ENCODE measurements around the gene CTSW.
"Not testable (repeated sequence)": the region's sequence is repeated elsewhere in the genome, so short reads cannot be mapped to it uniquely, and the experiment has no call there.

Gene CTSW, protein sequence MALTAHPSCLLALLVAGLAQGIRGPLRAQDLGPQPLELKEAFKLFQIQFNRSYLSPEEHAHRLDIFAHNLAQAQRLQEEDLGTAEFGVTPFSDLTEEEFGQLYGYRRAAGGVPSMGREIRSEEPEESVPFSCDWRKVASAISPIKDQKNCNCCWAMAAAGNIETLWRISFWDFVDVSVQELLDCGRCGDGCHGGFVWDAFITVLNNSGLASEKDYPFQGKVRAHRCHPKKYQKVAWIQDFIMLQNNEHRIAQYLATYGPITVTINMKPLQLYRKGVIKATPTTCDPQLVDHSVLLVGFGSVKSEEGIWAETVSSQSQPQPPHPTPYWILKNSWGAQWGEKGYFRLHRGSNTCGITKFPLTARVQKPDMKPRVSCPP

DNA sequence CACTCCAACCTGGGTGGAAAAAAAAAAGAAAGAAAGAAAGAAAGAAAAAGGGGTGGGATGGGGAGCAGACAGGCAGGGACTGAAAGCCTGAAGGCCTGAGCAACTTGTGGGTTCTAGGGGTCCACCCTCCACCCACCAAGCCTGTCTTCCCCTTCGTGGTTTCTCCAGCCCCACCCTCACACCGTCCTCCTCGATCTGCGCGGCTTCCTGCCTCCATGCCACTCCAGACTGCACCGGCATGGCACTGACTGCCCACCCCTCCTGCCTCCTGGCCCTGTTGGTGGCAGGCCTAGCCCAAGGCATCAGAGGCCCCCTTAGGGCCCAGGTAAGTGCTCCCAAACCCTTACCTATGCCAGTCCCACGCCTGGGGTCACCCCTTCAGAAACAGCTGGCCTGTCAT is at the start of gene CTSW:
TSS of gene CTSW (plus strand) at position 221 of the 400 bp plus-strand sequence. CDS start at position 239, 18 bp downstream.
- DNase-seq: no peak

DNA sequence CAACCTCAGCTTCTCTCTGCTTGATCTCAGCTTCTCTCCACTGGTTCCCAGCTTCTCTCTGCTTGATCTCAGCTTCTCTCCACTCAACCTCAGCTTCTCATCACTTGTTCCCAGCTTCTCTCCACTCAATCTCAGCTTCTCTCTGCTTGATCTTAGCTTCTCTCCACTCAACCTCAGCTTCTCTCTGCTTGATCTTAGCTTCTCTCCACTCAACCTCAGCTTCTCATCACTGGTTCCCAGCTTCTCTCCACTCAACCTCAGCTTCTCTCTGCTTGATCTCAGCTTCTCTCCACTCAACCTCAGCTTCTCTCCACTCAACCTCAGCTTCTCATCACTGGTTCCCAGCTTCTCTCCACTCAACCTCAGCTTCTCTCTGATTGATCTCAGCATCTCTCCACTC is 47.4 kb upstream of the CTSW start:
- not testable (repeated sequence) for DNase-seq

DNA sequence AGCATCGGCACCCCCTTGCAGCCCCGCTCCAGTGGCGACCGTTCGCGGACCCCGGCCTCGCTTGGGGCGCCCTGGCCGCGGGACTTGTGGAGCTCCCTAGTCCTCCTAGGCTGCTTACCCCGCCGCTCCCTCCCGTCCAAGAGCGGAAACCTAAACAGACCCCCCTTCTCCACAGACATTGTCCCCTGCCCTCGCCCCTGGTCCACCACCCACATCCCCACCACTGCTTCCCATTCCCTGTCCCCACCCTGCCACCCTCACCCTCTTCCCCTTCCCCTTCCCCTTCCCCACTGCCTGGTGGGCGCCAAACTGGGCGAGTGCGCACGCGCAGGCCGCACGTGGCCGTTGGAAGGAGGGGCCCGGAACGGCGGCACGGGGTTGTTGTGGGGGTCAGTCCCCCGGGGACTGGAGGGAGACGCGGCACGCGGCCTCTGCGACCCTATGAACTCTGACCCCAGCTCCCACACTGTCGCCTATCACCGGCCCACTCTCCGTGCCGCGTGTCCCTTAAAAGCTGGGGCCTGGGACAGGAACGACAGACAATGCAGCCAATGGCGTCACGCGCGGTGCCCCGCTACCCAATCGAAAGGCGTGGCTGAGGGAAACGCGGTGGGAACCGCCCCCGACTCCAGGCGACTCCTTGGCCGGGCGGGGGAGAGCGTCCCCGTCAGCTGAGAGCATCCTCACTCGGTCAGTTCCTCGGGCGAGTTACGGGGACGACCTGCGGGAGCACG is 46.2 kb upstream of the CTSW start, which contains the start of gene SNX32:
TSS of gene SNX32 (plus strand) at position 667 of the 734 bp plus-strand sequence. CDS start 103 bp downstream, outside the sequence.
- DNase-seq: peak; percentile 97

DNA sequence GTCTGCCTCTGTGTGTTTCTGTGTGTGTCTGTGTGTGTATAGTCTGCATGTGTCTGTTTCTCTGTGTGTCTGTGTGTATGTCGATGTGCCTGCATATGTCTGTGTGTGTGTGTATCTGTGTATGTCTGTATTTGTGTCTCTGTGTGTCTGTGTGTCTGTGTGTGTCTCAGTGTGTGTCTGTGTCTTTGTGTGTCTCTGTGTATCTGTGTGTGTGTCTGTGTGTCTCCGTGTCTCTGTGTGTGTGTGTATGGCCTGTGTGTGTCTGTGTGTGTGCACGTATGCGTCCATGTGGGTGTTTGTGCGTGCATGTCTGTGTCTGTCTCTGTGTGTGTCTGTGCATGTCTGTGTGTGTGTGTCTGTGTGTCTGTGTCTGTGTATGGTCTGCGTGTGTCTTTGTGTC is 45.4 kb upstream of the CTSW start:
- no peak for DNase-seq

DNA sequence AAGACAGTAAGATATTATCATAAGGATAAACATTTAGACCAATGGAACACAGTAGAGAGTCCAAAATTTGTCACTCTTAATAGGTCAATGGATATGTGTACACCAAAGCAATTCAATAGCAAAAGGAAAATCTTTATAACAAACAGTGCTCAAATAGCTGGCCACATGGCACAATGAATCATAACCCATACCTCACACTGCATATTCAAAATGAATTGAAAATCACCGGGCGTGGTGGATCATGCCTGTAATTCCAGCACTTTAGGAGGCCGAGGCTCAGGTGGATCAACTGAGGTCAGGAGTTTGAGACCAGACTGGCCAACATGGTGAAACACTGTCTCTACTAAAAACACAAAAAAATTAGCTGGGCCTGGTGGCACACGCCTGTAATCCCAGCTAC is 37.5 kb upstream of the CTSW start:
- DNase-seq: no peak

DNA sequence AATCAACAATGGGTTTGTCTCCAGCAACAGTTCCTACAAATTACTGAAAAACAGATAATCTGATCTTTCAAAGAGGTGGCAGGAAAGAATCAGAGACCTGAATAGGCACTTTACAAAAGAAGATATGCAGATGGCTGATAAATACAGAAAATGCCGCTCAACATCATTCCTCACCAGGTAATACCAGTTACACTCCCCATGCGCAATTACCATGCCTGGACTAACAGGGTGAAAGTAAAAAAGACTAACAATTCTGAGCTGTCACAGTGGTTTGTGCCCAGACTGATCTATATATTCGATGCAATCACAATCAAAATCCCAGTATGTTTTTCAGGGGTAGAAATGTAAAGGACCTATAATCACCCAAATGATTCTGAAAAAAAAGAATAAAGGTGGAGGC is 35.8 kb upstream of the CTSW start:
- no peak for DNase-seq

DNA sequence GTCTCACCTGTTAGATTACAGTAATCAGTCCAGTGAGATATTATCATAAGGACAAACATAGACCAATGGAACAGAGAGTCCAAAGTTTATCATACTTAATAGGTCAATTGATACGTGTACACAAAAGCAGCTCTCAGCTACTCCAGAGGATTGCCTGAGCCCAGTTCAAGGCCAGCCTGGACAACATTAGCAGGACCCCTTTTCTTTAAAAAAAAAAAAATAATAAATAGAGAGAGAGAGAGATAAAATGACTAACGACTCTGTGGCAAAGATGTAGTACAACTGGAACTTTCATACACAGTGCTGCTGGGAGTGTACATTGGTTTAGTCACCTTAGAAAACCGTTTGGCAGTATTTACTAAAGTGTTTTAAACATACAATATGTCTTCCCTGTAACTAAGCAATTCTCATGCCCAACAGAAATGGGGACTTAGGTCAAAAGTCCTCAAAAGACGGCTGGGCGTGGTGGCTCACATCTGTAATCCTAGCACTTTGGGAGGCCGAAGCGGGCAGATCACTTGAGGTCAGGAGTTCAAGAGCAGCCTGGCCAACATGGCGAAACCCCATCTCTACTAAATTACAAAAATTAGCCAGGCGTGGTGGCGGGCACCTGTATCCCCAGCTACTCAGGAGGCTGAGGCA is 35.3 kb upstream of the CTSW start:
- DNase-seq: no peak

DNA sequence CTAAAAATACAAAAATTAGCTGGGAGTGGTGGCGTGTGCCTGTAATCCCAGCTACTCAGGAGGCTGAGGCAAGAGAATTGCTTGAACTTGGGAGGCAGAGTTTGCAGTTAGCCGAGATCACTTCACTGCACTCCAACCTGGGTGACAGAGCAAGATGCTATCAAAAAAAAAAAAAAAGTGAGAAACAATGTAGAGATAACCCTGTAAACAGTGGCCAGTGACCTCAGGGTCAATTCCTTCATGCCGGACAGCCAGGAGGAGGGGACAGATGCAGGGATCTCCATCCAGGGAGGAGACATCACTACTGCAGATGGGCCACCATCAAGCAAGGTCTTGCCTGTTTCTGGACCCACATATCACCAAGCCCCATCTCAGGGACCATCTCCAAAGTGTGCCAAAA is 31.9 kb upstream of the CTSW start:
- no peak for DNase-seq

DNA sequence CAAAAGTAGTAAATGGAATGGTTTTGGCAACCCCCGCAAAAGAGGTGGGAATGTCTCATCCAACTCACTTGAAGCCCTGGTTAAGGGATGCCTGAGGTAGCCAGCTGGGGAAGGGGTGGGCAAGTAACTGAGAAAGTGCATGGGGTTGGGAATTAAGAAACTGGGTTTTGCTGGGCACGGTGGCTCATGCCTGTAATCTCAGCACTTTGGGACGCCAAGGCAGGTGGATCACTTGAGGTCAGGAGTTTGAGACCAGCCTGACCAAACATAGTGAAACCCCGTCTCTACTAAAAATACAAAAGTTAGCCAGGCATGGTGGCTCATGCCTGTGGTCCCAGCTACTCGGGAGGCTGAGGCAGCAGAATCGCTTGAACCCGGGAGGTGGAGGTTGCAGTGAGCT is 30.9 kb upstream of the CTSW start:
- DNase-seq: not testable (repeated sequence)

DNA sequence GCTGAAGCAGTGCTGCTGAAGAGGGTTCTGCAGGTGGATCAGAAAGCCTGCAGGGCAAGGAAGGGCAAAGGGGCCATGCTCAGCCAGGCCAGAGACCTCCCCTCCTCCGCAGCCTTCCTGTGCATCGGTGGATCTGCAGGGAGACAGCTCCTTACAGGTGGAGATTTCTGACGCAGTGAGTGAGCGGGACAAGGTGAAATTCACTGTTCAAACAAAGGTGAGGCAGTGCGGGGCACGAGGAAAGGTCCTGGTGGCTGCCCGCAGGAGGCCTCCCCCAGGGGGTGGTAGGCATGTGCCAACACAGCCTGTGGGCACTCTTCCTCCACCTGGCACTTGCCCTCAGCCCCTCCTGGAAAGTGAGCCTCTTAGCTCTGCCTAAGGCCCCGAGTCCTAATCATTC is 30.3 kb upstream of the CTSW start:
- no peak for DNase-seq

DNA sequence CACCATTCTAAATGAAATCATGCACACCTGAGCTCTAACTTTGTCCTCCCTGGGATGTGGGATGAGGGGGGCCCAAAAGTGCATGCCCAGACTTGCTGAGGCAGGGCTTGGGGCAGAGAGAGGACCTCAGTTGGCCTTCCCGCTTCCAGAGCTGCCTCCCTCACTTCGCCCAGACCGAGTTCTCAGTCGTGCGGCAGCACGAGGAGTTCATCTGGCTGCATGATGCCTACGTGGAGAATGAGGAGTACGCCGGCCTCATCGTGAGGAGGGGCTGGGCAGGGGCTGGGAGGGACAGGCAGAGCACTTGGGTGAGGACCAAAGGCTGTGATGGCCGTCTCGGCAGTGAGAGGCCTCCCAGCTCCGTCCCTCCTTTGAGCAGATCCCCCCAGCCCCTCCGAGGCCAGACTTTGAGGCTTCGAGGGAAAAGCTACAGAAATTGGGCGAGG is 29.8 kb upstream of the CTSW start:
- no peak for DNase-seq

DNA sequence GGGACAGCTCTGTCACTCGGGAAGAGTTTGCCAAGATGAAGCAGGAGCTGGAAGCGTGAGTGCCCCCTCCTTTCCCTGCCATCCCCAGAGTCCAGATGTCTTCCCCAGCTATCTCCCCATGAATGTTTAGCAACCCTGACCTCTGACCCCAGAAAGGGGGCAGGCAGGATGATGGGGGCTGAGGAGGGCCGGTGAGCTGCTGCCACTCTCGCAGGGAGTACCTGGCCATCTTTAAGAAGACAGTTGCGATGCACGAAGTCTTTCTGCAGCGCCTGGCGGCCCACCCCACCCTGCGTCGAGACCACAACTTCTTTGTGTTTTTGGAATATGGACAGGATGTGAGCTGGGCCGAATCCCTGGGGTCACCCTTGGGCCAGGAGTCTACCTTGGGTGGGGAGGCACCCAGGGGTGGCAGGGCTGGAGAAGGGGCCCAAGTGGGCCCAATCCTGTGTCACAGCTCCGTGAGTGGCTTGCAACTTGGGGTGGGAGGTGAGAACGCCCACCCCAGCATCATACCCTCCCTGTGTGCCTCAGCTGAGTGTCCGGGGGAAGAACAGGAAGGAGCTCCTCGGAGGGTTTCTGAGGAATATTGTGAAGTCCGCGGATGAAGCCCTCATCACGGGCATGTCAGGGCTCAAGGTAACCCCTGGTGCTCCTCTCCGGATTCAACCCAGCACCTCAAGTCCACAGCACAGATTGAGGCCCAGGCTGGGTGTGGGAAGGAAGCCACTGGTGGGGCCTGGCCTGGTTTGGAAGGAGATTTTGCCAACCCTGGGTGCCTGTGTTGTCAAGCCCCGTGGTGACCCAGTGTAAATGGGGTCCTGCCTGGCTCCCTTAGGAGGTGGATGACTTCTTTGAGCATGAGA is 29.2 kb upstream of the CTSW start:
- no peak for DNase-seq

DNA sequence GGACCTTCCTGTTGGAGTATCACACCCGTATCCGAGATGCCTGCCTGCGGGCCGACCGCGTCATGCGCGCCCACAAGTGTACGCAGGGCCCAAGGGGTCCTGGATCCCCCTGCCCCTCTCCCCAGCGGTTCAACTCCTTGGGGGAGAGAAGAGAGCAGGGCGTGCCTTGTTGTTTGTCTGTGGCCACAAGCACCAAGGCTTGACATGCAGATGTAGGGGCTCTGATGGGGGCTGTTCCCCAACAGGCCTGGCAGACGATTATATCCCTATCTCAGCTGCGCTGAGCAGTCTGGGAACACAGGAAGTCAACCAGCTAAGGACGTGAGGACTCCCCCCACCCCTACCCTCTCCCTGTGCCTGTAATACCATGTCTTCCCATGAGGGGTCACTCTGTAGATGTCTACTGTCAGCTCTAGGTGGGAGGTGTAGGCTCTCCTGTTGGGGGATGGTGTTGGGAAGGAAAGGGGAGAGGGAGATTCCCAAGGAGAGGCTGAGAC is 28.5 kb upstream of the CTSW start:
- DNase-seq: no peak

DNA sequence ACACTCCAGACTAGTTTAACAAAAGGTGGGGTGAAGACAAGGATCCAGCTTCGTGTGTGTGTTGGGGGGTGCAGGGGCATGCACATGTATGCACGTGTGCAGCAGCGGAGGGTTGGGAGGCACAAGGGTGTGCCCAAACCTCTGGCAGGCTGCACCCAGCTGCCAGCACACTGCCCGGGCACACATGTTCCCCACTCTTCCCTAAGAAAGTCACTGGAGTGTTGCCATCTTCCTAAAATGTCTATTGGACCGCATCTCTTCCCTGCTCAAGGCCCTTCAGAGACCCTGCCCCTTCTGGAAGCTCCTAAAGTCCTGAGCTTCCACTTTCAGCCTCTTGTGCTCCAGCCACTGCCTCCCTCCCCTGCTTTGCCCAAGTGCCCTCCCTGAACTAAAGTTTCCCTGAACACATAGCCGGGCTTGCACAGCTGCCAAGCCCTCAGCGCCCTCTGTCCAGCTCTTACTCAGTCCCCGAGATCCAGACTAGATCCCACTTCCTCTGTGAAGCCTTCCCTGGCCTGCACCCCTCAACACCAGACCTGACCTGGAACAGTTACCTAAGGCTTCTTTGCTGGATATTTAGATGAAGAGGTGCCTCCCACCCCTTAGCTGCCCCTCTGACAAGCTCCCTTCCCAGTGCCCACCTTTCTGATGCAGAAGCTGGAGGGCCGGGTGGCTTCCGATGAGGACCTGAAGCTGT is 27.7 kb upstream of the CTSW start:
- no peak for DNase-seq

DNA sequence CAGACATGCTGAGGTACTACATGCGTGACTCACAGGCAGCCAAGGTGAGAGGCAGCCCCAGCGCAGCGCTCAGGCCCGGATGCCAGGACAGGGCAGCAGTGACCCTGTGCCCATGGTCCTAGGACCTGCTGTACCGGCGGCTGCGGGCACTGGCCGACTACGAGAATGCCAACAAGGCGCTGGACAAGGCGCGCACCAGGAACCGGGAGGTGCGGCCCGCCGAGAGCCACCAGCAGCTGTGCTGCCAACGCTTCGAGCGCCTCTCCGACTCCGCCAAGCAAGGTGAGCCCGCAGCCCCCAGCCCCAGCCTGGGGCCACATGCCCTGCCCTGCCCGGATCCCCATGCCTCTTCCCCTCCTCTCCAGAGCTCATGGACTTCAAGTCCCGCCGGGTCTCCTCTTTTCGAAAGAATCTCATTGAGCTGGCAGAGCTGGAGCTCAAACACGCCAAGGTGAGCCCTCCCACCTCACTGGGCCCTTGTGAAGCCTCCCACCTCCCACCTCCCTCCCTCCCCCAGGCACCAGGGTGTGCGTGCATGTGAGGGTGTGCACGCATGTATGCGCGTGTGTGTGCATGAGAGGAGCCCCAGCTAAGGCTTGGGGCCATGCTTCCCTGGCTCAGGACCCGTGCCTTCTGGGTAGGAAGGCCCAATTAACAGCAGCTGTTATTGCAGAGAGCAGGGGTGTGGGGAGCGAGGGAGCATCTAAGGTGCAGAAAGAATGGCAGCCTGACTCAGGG is 27.0 kb upstream of the CTSW start:
- no peak for DNase-seq

DNA sequence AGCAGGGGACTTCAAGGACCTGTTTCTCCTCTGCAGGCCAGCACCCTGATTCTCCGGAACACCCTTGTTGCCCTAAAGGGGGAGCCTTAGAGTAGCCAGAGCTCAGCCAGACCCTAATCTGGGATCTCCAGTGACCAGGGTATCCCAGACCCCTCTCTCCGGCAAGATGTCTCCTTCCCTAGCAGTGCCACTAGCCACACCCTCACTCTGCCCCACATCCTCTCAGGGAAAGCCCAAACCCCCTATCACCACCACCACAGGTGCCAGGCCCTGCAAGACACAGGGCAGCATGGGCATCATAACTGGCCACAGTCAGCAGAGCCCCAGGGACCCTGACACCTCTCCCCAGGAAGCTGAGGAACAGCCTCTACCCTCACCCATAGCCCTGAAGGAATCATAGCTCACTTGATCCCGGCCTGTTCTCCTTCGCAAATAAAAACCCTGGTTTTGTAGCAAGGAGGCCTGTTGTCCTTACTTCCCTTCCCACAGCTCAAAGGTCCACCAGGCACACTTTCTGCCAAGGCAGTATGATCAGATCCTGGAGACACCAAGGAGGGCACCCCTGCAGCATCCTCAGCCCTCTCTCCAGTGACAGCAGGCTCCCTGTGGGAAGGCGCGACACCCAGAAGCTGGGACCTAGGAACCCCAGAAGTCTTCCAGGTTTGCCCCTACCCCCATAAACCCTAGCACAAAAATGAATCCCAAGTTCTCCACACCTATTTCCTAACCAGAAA is 26.2 kb upstream of the CTSW start:
- no peak for DNase-seq

DNA sequence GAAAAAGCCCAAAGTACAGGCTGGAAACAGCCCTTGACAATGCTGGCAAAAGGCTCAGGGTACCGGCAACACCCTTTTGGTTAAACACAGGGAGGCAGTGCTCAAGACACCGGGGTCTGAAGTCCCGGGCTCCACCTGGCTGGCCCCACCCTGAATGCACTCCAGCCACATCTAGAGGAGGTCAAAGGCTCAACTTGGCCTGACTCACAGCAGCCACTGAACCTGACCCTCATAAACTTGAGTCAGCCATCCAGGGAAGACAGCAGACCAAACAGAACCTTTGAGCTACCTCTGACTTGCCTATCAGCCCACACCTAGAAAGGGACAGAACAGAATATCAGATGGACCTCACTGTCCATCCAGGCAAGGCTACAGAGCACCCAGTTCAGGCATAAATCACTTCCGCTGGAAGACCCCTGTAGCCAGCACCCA is 25.5 kb upstream of the CTSW start:
- DNase-seq: no peak

DNA sequence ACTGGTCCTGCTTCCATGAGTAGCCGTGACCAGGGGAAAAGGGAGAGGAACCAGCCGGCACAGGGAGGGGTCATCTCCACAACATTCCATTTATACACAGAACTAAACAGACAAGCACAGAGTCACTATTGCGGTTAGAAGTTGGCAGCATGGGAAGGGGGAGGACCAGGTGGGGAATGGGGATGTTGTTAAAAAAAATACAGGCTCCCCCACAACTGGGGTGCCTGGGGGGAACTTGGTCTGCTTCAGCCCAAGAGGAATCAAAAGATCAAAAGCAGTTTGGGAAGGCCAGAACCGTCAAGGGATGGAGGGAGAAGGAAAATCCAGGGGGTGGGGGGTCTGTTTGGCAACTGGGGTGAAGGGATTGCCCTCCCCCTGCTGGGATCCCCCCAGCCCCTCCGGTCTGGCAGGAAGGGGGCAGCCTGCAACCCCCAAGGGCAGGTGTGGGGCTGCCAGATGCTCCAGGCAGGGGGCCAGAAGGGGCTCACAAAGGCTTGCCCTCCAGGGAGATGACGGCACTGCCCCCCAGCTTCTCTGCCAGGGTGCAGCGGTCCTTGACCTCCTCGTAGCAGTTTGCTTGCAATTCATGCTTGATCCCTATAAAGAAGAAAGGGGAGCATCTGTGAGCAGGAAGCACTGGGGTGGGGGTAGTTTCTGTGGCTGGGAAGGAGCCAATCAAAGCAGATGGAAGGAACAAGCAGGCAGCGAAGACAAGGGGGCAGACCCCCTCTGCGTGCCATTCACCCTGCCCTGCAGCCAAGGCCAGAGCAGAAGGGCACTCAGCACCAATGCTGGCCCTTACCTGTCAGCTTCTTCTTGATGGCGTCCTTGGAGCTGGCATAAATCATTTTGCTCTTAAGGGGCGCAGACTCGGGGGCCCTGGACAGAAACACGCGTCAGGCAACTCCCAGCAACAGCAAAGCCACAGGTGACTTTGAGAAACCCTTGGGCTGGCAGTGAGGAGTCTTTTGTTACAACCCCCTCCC is 24.5 kb upstream of the CTSW start:
- DNase-seq: peak; percentile 33

DNA sequence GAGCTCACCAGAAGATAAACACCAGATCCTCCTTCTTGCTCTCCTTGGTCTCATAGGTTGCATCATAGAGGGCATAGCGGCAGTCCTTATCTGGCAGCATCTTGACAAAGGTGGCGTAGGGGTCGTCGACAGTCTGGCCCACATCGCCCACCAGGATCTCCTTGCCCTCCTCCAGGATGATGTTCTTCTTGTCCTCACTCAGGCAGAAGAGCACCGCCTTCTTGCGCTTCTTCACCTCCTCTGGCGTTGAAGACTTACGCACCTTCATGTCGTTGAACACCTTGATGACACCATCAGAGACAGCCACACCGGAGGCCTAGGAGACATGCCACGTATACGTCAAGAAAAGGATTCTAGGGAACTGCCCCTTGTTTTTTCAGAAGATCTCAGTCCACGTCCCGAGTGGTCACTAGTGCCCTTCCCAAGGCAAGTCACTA is 23.7 kb upstream of the CTSW start:
- no peak for DNase-seq
